H9 (cell line): Measurements from ENCODE around the gene LARGE1. TPM values are rescaled to one million over a fixed set of nuclear protein-coding genes. Genes with fewer than 3 reads are reported as not detected.

Experiments
- DNase-seq: peaks from one replicate; pipeline ENCODE4 v3.0.0-alpha.2; 2017
- H2AFZ ChIP-seq: one replicate; pipeline ENCODE4 v1.6.1; 2013; ENCODE audit warnings: mild to moderate bottlenecking, low read length, control low read depth, moderate library complexity
- H2AK5ac ChIP-seq: 2 replicates; pipeline ENCODE4 v1.6.1; 2013; ENCODE audit warnings: low read length, control low read depth, mixed read lengths; ENCODE audit not compliant: insufficient read length
- H2BK120ac ChIP-seq: one replicate; pipeline ENCODE4 v1.6.1; 2013; ENCODE audit warnings: low read depth, mild to moderate bottlenecking, low read length, control low read depth, inconsistent platforms; ENCODE audit not compliant: poor library complexity, severe bottlenecking
- H2BK12ac ChIP-seq: 2 replicates; pipeline ENCODE4 v1.6.1; 2013; ENCODE audit warnings: low read length, control low read depth, mixed read lengths, low read depth; ENCODE audit not compliant: insufficient read length
- H2BK15ac ChIP-seq: 2 replicates; pipeline ENCODE4 v1.6.1; 2013; ENCODE audit warnings: low read depth, low read length, control low read depth
- H2BK20ac ChIP-seq: one replicate; pipeline ENCODE4 v1.6.1; 2013; ENCODE audit warnings: low read depth, mild to moderate bottlenecking, low read length, control low read depth, inconsistent platforms; ENCODE audit not compliant: poor library complexity, severe bottlenecking
- H2BK5ac ChIP-seq: 2 replicates; pipeline ENCODE4 v1.6.1; 2013; ENCODE audit warnings: low read length, control low read depth, mixed read lengths; ENCODE audit not compliant: insufficient read length
- H3K14ac ChIP-seq: 2 replicates; pipeline ENCODE4 v1.6.1; 2013; ENCODE audit warnings: low read length, control low read depth; ENCODE audit not compliant: insufficient read depth
- H3K18ac ChIP-seq: 2 replicates; pipeline ENCODE4 v1.6.1; 2013; ENCODE audit warnings: low read depth, mild to moderate bottlenecking, mixed read lengths, low read length, control low read depth; ENCODE audit not compliant: insufficient read length
- H3K23ac ChIP-seq: 2 replicates; pipeline ENCODE4 v1.6.1; 2013; ENCODE audit warnings: low read length, control low read depth, mixed read lengths, low read depth; ENCODE audit not compliant: insufficient read length
- H3K23me2 ChIP-seq: 2 replicates; pipeline ENCODE4 v1.6.1; 2013; ENCODE audit warnings: low read depth, mild to moderate bottlenecking, mixed read lengths, low read length, control low read depth; ENCODE audit not compliant: insufficient read length, poor library complexity, severe bottlenecking
- H3K27ac ChIP-seq: 2 replicates; pipeline ENCODE4 v1.5.1; 2013; ENCODE audit warnings: low read length, control low read depth, mixed read lengths, low read depth; ENCODE audit not compliant: insufficient read length
- H3K27me3 ChIP-seq: 2 replicates; pipeline ENCODE4 v1.6.1; 2013; ENCODE audit warnings: low read length, control low read depth, inconsistent platforms; ENCODE audit not compliant: insufficient read depth
- H3K4ac ChIP-seq: 2 replicates; pipeline ENCODE4 v1.6.1; 2013; ENCODE audit warnings: low read depth, mild to moderate bottlenecking, control low read depth, inconsistent platforms, low read length, moderate library complexity
- H3K4me1 ChIP-seq: 2 replicates; pipeline ENCODE4 v1.6.1; 2013; ENCODE audit warnings: low read length, control low read depth, inconsistent platforms; ENCODE audit not compliant: insufficient read depth
- H3K4me2 ChIP-seq: 2 replicates; pipeline ENCODE4 v1.6.1; 2013; ENCODE audit warnings: low read length, control low read depth, mixed read lengths; ENCODE audit not compliant: insufficient read length, insufficient read depth
- H3K56ac ChIP-seq: 2 replicates; pipeline ENCODE4 v1.6.1; 2013; ENCODE audit warnings: low read depth, mild to moderate bottlenecking, mixed read lengths, low read length, control low read depth; ENCODE audit not compliant: insufficient read length
- H3K79me1 ChIP-seq: 2 replicates; pipeline ENCODE4 v1.6.1; 2013; ENCODE audit warnings: low read depth, mild to moderate bottlenecking, moderate library complexity, low read length, control low read depth, inconsistent platforms; ENCODE audit not compliant: insufficient read depth, poor library complexity, severe bottlenecking
- H3K79me2 ChIP-seq: 2 replicates; pipeline ENCODE4 v1.6.1; 2013; ENCODE audit warnings: low read length, control low read depth, inconsistent platforms; ENCODE audit not compliant: insufficient read depth
- H3K9ac ChIP-seq: 2 replicates; pipeline ENCODE4 v1.6.1; 2013; ENCODE audit warnings: low read length, control low read depth, mixed read lengths; ENCODE audit not compliant: insufficient read length; ENCODE audit errors: extremely low read depth
- H3K9me3 ChIP-seq: one replicate; pipeline ENCODE4 v1.6.1; 2013; ENCODE audit warnings: low read depth, low read length, inconsistent platforms; ENCODE audit not compliant: control insufficient read depth
- H3T11ph ChIP-seq: one replicate; pipeline ENCODE4 v1.6.1; 2013; ENCODE audit warnings: mild to moderate bottlenecking, low read length, control low read depth, inconsistent platforms
- H4K20me1 ChIP-seq: one replicate; pipeline ENCODE4 v1.6.1; 2013; ENCODE audit not compliant: control insufficient read depth, insufficient read length, insufficient read depth
- H4K5ac ChIP-seq: 2 replicates; pipeline ENCODE4 v1.6.1; 2013; ENCODE audit warnings: low read depth, mild to moderate bottlenecking, mixed read lengths, low read length, control low read depth; ENCODE audit not compliant: insufficient read length
- H4K8ac ChIP-seq: replicated peaks from 2 replicates; pipeline ENCODE4 v1.6.1; 2013; ENCODE audit warnings: low read length, control low read depth, mixed read lengths, low read depth; ENCODE audit not compliant: insufficient read length
- H4K91ac ChIP-seq: 2 replicates; pipeline ENCODE4 v1.6.1; 2013; ENCODE audit warnings: low read depth, mild to moderate bottlenecking, moderate library complexity, mixed read lengths, low read length, control low read depth; ENCODE audit not compliant: insufficient read length
- H3K27ac Mint-ChIP-seq, 3 experiments: 2 replicates in 2 of 3; 3 replicates in 1 of 3; pipeline ENCODE4 v1.8.0; 2020 to 2021; ENCODE audit warnings: mixed read lengths in 3 of 3, mild to moderate bottlenecking in 1 of 3, moderate library complexity in 1 of 3
- H3K27me3 Mint-ChIP-seq: 2 replicates; pipeline ENCODE4 v1.8.0; 2021; ENCODE audit warnings: low read depth, mild to moderate bottlenecking, moderate library complexity, mixed read lengths
- H3K36me3 Mint-ChIP-seq, 3 experiments: 2 replicates in 2 of 3; 3 replicates in 1 of 3; pipeline ENCODE4 v1.8.0; 2020 to 2021; ENCODE audit warnings: low read depth in 3 of 3, mixed read lengths in 3 of 3; ENCODE audit not compliant: insufficient read depth in 1 of 3
- H3K4me1 Mint-ChIP-seq, 2 experiments: 2 replicates each; pipeline ENCODE4 v1.8.0; 2020; ENCODE audit warnings: mixed read lengths in 2 of 2
- H3K4me3 Mint-ChIP-seq, 2 experiments: 2 replicates in 1 of 2; 3 replicates in 1 of 2; pipeline ENCODE4 v1.8.0; 2020 to 2021; ENCODE audit warnings: mild to moderate bottlenecking in 2 of 2, mixed read lengths in 2 of 2, moderate library complexity in 1 of 2
- H3K9me3 Mint-ChIP-seq, 2 experiments: 2 replicates in 1 of 2; 3 replicates in 1 of 2; pipeline ENCODE4 v1.8.0; 2020; ENCODE audit warnings: mild to moderate bottlenecking in 2 of 2, mixed read lengths in 2 of 2, moderate library complexity in 1 of 2
- WGBS: extraction: QIAGEN DNeasy Blood & Tissue Kit; methylation state at CpG from one replicate; pipeline ENCODE4 v1.1.7; 2013; ENCODE audit warnings: missing lambda C conversion rate, low lambda C conversion rate, mixed read lengths; ENCODE audit not compliant: insufficient read length; ENCODE audit errors: extremely low coverage; 5-methylcytosine and 5-hydroxymethylcytosine counted together
- total RNA-seq: library from RNA; stranded (reverse); gene quantifications from 2 replicates; pipeline ENCODE4 v1.2.1, GENCODE V29; 2021
- TF ChIP-seq, protein P1 (sequence below): fragments of 200-600 bp; sonication (generic); conservative IDR thresholded peaks from 3 replicates; pipeline ENCODE4 v1.8.0; 2021; ENCODE audit warnings: antibody characterized with exemption, mild to moderate bottlenecking

The LARGE1 gene
- total RNA-seq, 1 experiment from 2014 or later = 43.5 TPM

DNA sequence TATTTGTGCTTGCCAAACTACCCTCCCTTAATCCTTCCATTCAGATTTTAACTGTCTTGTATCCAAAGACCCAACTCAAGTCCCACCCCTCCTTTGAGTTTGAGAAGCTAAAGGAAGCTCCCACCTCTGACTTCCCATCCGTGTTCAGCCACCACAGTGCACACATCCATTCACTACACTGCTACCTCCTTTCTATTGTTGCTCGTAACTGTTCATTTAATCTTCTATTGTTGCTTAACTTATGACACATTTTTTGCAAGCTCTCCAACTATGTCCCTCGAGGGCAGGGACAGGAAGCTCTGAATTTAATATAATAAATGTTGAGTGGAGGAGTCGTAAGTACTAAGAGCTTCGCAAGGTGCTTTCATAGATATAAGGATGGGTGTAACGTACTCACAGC lies 10.4 kb downstream of the LARGE1 start:
- H3T11ph ChIP-seq = no peak overlapping the region
- H2BK15ac ChIP-seq = no peak overlapping the region
- H2BK20ac ChIP-seq = no peak overlapping the region
- Mint-ChIP-seq H3K36me3 (peaks cover 13 to 22% (median 22%) of the 10 kb centered on the region in 3 experiments; a peak in 6 of 7 replicates), H3K9me3 (no peaks in the 10 kb centered on the region), H3K27me3 (no peaks in the 10 kb centered on the region), H3K4me3 (no peak overlapping the region), H3K27ac (peak overlapping the region in 1 of 3 experiments; percentile 51; a peak in 3 of 7 replicates), H3K4me1 (peaks cover 58 to 61% of the 10 kb centered on the region in 2 experiments)
- H3K18ac ChIP-seq = no peak overlapping the region
- H4K91ac ChIP-seq = no peak overlapping the region
- no peak overlapping the region for H4K5ac ChIP-seq
- no peaks in the 10 kb centered on the region for H3K27me3 ChIP-seq
- no peaks in the 10 kb centered on the region for H3K9me3 ChIP-seq
- peaks cover 7% of the 10 kb centered on the region for H3K79me1 ChIP-seq
- no peak overlapping the region for H3K23ac ChIP-seq
- peaks cover 70% of the 10 kb centered on the region; the same call in 1 of the 2 replicates for H3K79me2 ChIP-seq
- no peak overlapping the region for H4K8ac ChIP-seq
- no CpG with 5 or more reads among the region's 6 CpGs for WGBS
- H3K56ac ChIP-seq = no peak overlapping the region
- no peak overlapping the region for H2BK120ac ChIP-seq
- H3K23me2 ChIP-seq = no peaks in the 10 kb centered on the region
- H3K4me2 ChIP-seq = no peak overlapping the region
- no peak for DNase-seq
- peaks cover 10% of the 10 kb centered on the region; the same call in 1 of the 2 replicates for H3K4me1 ChIP-seq
- H3K27ac ChIP-seq = no peak overlapping the region
- no peak overlapping the region for H2BK12ac ChIP-seq
- no peak overlapping the region for H3K14ac ChIP-seq
- H2AFZ ChIP-seq = no peak overlapping the region
- no peak overlapping the region for H3K9ac ChIP-seq
- no peak overlapping the region for H2AK5ac ChIP-seq
- TF ChIP-seq, protein P1, sequence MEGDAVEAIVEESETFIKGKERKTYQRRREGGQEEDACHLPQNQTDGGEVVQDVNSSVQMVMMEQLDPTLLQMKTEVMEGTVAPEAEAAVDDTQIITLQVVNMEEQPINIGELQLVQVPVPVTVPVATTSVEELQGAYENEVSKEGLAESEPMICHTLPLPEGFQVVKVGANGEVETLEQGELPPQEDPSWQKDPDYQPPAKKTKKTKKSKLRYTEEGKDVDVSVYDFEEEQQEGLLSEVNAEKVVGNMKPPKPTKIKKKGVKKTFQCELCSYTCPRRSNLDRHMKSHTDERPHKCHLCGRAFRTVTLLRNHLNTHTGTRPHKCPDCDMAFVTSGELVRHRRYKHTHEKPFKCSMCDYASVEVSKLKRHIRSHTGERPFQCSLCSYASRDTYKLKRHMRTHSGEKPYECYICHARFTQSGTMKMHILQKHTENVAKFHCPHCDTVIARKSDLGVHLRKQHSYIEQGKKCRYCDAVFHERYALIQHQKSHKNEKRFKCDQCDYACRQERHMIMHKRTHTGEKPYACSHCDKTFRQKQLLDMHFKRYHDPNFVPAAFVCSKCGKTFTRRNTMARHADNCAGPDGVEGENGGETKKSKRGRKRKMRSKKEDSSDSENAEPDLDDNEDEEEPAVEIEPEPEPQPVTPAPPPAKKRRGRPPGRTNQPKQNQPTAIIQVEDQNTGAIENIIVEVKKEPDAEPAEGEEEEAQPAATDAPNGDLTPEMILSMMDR = no peak
- no peak overlapping the region for H3K4ac ChIP-seq
- H4K20me1 ChIP-seq = no peaks in the 10 kb centered on the region
- no peak overlapping the region for H2BK5ac ChIP-seq
